A549 treated with AZD9567 at 1 μM for 4 hours (cell line): Measurements from ENCODE around the gene NRXN2. TPM values are rescaled to one million over a fixed set of nuclear protein-coding genes. Genes with fewer than 3 reads are reported as not detected.

Source experiments
- total RNA-seq: library from RNA; stranded (reverse); fragments of 200-300 nt; extraction: Qiagen RNA extraction; gene quantifications from 5 replicates; pipeline ENCODE4 v1.2.3, GENCODE V29; 2022; ENCODE audit not compliant: insufficient read depth

The NRXN2 gene
- total RNA-seq, result 0.17 to 0.39 TPM (median 0.30 TPM) in 4 of 5 replicates, not detected in the other

GRCh38 chr11:64723117-64723906 is at the start of gene NRXN2:
Gene NRXN2, minus strand, starts transcription at chr11:64723197. Its CDS starts 9,498 bp downstream, at chr11:64713699.

GRCh38 chr11:64759722-64760719 is 37.0 kb upstream of the NRXN2 start, which contains the start of gene PYGM:
Gene PYGM, minus strand, starts transcription at chr11:64759974. Its CDS starts 76 bp downstream, at chr11:64759898.

GRCh38 chr11:64743591-64744543 is 20.9 kb upstream of the NRXN2 start, which contains the start of gene RASGRP2:
Gene RASGRP2, minus strand, starts transcription at chr11:64744142. Its CDS starts 1,276 bp downstream, at chr11:64742866.

GRCh38 chr11:64590763-64591221 is 132.2 kb downstream of the NRXN2 start, which contains the start of gene SLC22A12:
Gene SLC22A12, plus strand, starts transcription at chr11:64591220. Its CDS starts 337 bp downstream, at chr11:64591557.

Other genes starting within 250 kb of the NRXN2 start
- 0.06 to 0.15 TPM (median 0.09 TPM) in 4 of 5 replicates, not detected in the other for gene SLC22A11, start 167.3 kb downstream of the NRXN2 start, total RNA-seq
- gene SLC22A12, start 132.0 kb downstream of the NRXN2 start, total RNA-seq, result not detected in 5 replicates
- gene RASGRP2, start 20.9 kb upstream of the NRXN2 start, total RNA-seq, result 0.87 to 2.1 TPM (median 1.5 TPM) in 4 of 5 replicates, not detected in the other
- gene PYGM, start 36.8 kb upstream of the NRXN2 start, total RNA-seq, result 0.24 to 0.65 TPM (median 0.41 TPM) in 4 of 5 replicates, not detected in the other
- 150 to 269 TPM (median 165 TPM) in 5 replicates for gene SF1, start 55.3 kb upstream of the NRXN2 start, total RNA-seq
- gene MAP4K2, start 80.0 kb upstream of the NRXN2 start, total RNA-seq, result 5.6 to 9.3 TPM (median 7.9 TPM) in 5 replicates
- 36.7 to 42.8 TPM (median 41.1 TPM) in 5 replicates for gene MEN1, start 87.4 kb upstream of the NRXN2 start, total RNA-seq
- 0.66 to 1.3 TPM (median 1.2 TPM) in 5 replicates for gene CDC42BPG, start 121.5 kb upstream of the NRXN2 start, total RNA-seq
- 91.2 to 130 TPM (median 114 TPM) in 5 replicates for gene EHD1, start 155.4 kb upstream of the NRXN2 start, total RNA-seq
- 8.4 to 25.0 TPM (median 22.0 TPM) in 5 replicates for gene ATG2A, start 194.0 kb upstream of the NRXN2 start, total RNA-seq
- gene PPP2R5B, start 201.5 kb upstream of the NRXN2 start, total RNA-seq, result 3.9 to 9.0 TPM (median 4.9 TPM) in 5 replicates
- gene GPHA2, start 212.7 kb upstream of the NRXN2 start, total RNA-seq, result not detected in 5 replicates
- gene MAJIN, start 248.9 kb upstream of the NRXN2 start, total RNA-seq, result not detected in 5 replicates